ENCODE measurements around the gene BABAM2. TPM values are rescaled to one million over a fixed set of nuclear protein-coding genes. Genes with fewer than 3 reads are reported as not detected.

BABAM2 gene
- total and polyA plus RNA-seq, 2 experiments from 2014 or later: 17.8 to 21.5 TPM

- no peak overlapping the region for H3K4me2 ChIP-seq
- no peaks in the 10 kb centered on the region for H3K79me2 ChIP-seq (replicated peaks; ENCODE audit: insufficient read depth)
- H3K27ac ChIP-seq (ENCODE audit: low read depth): no peak overlapping the region
- H3K4me1 Mint-ChIP-seq: peaks cover 4% of the 10 kb centered on the region; the same call in 2 of the 3 replicates
- H3K4me3 ChIP-seq: no peak overlapping the region
- no peaks in the 10 kb centered on the region for H3K4me1 ChIP-seq (ENCODE audit: insufficient read depth)
- H3F3A ChIP-seq (replicated peaks; ENCODE audit: low read depth): no peaks in the 10 kb centered on the region
- no peaks in the 10 kb centered on the region for H4K20me1 ChIP-seq (replicated peaks; ENCODE audit: insufficient read depth)
- no peaks in the 10 kb centered on the region for H3K36me3 ChIP-seq (ENCODE audit: insufficient read depth)
- no peak for ATAC-seq
- peaks cover 2% of the 10 kb centered on the region for H3K27me3 Mint-ChIP-seq (ENCODE audit: insufficient read depth, low read depth, poor library complexity)
- H3K9me3 Mint-ChIP-seq: no peaks in the 10 kb centered on the region
- no peaks in the 10 kb centered on the region for H3K36me3 Mint-ChIP-seq (ENCODE audit: low read depth)
- no peak for TF ChIP-seq NANOG (IDR thresholded peaks at IDR 0.05; ENCODE audit: borderline replicate concordance)
- TF ChIP-seq CREB1 (CRISPR knock-in tag; IDR thresholded peaks at IDR 0.05; ENCODE audit: low read depth): no peak
- TF ChIP-seq, protein P1, sequence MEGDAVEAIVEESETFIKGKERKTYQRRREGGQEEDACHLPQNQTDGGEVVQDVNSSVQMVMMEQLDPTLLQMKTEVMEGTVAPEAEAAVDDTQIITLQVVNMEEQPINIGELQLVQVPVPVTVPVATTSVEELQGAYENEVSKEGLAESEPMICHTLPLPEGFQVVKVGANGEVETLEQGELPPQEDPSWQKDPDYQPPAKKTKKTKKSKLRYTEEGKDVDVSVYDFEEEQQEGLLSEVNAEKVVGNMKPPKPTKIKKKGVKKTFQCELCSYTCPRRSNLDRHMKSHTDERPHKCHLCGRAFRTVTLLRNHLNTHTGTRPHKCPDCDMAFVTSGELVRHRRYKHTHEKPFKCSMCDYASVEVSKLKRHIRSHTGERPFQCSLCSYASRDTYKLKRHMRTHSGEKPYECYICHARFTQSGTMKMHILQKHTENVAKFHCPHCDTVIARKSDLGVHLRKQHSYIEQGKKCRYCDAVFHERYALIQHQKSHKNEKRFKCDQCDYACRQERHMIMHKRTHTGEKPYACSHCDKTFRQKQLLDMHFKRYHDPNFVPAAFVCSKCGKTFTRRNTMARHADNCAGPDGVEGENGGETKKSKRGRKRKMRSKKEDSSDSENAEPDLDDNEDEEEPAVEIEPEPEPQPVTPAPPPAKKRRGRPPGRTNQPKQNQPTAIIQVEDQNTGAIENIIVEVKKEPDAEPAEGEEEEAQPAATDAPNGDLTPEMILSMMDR (conservative IDR thresholded peaks at IDR 0.05; ENCODE audit: low read depth in 2 of 2): no peak
- no peak for TF ChIP-seq EZH2phosphoT487 (IDR thresholded peaks at IDR 0.05; ENCODE audit: unreplicated experiment)
- TF ChIP-seq JUNB (IDR thresholded peaks at IDR 0.05; ENCODE audit: unreplicated experiment): no peak
- no peak for TF ChIP-seq ETS1 (IDR thresholded peaks at IDR 0.05)
- no peak for TF ChIP-seq POLR2AphosphoS5 (IDR thresholded peaks at IDR 0.05; ENCODE audit: low read depth)
- TF ChIP-seq STAT1 (IDR thresholded peaks at IDR 0.05; ENCODE audit: unreplicated experiment): no peak
- no peak for TF ChIP-seq EZH2 (IDR thresholded peaks at IDR 0.05; ENCODE audit: low read depth, unreplicated experiment)
- no peak for TF ChIP-seq REST (IDR thresholded peaks at IDR 0.05; ENCODE audit: unreplicated experiment)
- TF ChIP-seq, protein P2, sequence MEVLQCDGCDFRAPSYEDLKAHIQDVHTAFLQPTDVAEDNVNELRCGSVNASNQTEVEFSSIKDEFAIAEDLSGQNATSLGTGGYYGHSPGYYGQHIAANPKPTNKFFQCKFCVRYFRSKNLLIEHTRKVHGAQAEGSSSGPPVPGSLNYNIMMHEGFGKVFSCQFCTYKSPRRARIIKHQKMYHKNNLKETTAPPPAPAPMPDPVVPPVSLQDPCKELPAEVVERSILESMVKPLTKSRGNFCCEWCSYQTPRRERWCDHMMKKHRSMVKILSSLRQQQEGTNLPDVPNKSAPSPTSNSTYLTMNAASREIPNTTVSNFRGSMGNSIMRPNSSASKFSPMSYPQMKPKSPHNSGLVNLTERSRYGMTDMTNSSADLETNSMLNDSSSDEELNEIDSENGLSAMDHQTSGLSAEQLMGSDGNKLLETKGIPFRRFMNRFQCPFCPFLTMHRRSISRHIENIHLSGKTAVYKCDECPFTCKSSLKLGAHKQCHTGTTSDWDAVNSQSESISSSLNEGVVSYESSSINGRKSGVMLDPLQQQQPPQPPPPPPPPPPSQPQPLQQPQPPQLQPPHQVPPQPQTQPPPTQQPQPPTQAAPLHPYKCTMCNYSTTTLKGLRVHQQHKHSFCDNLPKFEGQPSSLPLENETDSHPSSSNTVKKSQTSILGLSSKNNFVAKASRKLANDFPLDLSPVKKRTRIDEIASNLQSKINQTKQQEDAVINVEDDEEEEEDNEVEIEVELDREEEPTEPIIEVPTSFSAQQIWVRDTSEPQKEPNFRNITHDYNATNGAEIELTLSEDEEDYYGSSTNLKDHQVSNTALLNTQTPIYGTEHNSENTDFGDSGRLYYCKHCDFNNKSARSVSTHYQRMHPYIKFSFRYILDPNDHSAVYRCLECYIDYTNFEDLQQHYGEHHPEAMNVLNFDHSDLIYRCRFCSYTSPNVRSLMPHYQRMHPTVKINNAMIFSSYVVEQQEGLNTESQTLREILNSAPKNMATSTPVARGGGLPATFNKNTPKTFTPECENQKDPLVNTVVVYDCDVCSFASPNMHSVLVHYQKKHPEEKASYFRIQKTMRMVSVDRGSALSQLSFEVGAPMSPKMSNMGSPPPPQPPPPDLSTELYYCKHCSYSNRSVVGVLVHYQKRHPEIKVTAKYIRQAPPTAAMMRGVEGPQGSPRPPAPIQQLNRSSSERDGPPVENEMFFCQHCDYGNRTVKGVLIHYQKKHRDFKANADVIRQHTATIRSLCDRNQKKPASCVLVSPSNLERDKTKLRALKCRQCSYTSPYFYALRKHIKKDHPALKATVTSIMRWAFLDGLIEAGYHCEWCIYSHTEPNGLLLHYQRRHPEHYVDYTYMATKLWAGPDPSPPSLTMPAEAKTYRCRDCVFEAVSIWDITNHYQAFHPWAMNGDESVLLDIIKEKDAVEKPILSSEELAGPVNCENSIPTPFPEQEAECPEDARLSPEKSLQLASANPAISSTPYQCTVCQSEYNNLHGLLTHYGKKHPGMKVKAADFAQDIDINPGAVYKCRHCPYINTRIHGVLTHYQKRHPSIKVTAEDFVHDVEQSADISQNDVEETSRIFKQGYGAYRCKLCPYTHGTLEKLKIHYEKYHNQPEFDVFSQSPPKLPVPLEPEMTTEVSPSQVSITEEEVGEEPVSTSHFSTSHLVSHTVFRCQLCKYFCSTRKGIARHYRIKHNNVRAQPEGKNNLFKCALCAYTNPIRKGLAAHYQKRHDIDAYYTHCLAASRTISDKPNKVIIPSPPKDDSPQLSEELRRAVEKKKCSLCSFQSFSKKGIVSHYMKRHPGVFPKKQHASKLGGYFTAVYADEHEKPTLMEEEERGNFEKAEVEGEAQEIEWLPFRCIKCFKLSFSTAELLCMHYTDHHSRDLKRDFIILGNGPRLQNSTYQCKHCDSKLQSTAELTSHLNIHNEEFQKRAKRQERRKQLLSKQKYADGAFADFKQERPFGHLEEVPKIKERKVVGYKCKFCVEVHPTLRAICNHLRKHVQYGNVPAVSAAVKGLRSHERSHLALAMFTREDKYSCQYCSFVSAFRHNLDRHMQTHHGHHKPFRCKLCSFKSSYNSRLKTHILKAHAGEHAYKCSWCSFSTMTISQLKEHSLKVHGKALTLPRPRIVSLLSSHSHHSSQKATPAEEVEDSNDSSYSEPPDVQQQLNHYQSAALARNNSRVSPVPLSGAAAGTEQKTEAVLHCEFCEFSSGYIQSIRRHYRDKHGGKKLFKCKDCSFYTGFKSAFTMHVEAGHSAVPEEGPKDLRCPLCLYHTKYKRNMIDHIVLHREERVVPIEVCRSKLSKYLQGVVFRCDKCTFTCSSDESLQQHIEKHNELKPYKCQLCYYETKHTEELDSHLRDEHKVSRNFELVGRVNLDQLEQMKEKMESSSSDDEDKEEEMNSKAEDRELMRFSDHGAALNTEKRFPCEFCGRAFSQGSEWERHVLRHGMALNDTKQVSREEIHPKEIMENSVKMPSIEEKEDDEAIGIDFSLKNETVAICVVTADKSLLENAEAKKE (CRISPR knock-in tag; IDR thresholded peaks at IDR 0.05): no peak
- no peak for TF ChIP-seq ZNF114 (CRISPR knock-in tag; IDR thresholded peaks at IDR 0.05)
- no peak for TF ChIP-seq ZNF331 (CRISPR knock-in tag; IDR thresholded peaks at IDR 0.05; ENCODE audit: low read depth)
- no peak overlapping the region for H3K4me3 Mint-ChIP-seq
- no peak overlapping the region for H2AFZ ChIP-seq
- no peak for DNase-seq (ENCODE audit: low spot score)
- no peaks in the 10 kb centered on the region for H3K9me2 ChIP-seq (ENCODE audit: insufficient read depth)
- H3K27me3 ChIP-seq (ENCODE audit: insufficient read depth): no peaks in the 10 kb centered on the region
- no peak overlapping the region; the same call in 1 of the 2 replicates for H3K27ac Mint-ChIP-seq
Observed at GRCh38 chr2:28247290-28247689, 356.8 kb downstream of the BABAM2 start.
